Suppressor macrophage treated with lipopolysaccharide for 4 hours (primary cell): Measurements from ENCODE around the gene ODF2.
"Not testable (repeated sequence)": the region's sequence is repeated elsewhere in the genome, so short reads cannot be mapped to it uniquely, and the experiment has no call there.

Experiments
- DNase-seq: peaks from one replicate; pipeline ENCODE4 v3.0.0-alpha.2; 2020

Gene ODF2

DNA sequence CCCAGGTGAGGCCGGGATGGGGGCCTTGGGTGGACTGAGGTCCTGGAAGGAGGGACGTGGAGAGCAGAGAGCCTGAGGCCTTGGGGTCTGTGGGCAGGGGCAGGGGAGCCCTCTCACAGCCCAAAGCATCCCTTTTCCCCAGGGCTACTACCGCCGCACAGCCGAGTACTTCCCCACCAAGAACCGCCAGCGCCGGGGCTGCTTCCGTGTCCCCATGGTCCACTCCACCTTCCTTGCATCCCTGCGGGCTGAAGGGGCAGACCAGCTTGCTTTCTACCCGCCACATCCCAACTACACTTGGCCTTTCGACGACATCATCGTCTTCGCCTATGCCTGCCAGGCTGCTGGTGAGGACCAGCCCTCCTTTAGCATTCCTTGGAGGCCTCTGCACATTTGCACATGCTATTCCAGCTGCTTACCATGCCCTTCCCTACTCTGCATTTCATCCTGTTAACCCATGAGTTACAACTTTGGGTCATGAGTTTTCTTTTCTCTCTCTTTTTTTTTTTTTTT, 31.5 kb upstream of the ODF2 start:
- DNase-seq: no peak

DNA sequence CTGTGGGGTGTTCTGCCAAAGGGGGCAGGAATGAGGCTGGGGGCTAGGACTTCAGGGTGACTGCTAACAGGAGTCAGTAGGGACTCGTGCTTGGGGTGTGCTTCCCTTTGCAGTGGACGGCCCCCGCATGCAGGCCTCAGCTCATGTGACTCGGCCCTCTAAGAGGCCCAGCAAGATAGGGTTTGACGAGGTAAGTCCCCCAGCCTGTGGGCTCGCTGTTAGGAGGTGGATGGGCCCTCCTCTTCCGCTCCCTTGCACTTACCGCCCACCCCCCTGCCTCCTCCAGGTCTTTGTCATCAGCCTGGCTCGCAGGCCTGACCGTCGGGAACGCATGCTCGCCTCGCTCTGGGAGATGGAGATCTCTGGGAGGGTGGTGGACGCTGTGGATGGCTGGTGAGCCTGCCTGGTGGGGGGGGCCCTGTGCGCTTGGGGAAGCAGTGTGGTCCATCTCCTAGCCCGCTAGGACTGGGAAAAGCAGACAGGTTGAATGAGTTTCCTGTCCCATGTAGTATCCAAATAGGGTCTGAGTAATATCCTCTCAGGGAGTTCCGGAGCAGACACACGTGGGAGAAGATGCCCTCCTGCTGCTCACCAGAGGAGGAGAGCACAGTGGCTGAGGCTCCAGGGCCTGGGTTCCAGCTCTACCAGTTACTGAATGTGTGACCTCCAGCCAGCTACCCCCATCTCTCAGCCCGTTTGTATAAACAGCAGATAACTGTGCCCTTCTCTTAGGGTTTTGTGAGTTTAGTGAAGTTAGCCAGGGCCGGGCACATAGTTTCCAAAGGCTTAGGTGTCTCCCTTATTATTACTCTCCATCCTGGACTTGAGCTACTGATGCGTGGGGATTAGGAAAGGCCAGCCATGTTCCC, 26.9 kb upstream of the ODF2 start:
- no peak for DNase-seq

DNA sequence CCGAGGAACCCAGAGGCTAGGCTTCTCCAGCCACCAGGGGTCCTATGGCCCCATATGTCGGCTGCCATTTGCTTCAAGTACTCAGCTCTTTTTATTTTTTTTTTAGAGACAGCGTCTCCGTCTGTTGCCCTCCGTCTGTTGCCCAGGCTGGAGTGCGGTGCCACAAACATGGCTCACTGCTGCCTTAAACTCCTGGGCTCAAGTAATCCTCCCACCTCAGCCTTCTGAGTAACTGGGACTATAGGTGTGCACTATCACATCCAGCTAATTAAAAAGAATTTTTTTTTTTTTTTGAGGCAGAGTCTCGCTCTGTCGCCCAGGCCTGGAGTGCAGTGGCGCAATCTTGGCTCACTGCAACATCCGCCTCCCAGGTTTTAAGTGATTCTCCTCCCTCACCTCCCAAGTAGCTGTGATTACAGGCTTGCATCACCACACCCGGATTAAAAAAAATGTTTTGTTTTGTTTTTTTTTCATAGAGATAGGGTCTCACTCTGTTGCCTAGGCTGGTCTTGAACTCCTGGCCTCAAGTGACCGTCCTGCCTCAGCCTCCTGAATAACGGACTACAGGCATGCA, 26.2 kb upstream of the ODF2 start:
- no peak for DNase-seq

DNA sequence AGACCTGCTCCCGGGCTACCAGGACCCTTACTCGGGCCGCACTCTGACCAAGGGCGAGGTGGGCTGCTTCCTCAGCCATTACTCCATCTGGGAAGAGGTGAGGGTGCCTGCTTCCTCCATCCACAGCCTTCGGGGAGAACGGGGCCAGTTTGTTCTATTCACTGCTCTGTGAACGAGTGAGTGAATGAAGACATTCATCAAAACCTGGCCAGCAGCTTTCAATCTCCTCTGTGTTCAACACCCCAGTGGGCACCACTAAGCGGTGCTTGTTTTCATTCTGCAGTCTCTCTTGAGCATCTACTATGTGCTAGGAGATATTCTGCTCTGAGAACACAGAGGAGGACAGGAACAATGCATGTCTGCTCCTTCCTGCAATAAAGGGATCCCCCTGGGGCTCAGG, 24.6 kb upstream of the ODF2 start:
- DNase-seq: no peak

DNA sequence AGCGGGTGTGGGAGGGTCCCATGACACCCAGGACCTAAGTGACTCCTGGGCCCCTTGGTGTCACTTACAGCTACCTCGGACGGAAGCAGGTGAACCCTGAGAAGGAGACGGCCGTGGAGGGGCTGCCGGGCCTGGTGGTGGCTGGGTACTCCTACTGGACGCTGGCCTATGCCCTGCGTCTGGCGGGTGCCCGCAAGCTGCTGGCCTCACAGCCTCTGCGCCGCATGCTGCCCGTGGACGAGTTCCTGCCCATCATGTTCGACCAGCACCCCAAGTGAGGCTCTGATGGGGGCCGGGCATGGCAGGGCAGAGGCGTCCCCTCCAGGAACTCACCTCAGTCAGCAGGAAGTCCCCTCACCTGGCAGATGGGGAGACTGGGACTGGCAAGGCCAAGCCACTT, 21.5 kb upstream of the ODF2 start:
- DNase-seq: no peak

DNA sequence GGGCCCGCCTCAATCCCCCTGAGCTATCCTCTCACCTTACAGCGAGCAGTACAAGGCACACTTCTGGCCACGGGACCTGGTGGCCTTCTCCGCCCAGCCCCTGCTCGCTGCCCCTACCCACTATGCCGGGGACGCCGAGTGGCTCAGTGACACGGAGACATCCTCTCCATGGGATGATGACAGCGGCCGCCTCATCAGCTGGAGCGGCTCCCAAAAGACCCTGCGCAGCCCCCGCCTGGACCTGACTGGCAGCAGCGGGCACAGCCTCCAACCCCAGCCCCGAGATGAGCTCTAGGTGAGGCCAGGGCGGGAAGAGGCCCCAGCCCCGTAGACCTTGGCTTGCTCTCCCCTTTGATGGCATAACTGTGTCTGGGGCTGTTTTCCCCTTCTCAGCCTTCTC, 20.2 kb upstream of the ODF2 start:
- DNase-seq: no peak

DNA sequence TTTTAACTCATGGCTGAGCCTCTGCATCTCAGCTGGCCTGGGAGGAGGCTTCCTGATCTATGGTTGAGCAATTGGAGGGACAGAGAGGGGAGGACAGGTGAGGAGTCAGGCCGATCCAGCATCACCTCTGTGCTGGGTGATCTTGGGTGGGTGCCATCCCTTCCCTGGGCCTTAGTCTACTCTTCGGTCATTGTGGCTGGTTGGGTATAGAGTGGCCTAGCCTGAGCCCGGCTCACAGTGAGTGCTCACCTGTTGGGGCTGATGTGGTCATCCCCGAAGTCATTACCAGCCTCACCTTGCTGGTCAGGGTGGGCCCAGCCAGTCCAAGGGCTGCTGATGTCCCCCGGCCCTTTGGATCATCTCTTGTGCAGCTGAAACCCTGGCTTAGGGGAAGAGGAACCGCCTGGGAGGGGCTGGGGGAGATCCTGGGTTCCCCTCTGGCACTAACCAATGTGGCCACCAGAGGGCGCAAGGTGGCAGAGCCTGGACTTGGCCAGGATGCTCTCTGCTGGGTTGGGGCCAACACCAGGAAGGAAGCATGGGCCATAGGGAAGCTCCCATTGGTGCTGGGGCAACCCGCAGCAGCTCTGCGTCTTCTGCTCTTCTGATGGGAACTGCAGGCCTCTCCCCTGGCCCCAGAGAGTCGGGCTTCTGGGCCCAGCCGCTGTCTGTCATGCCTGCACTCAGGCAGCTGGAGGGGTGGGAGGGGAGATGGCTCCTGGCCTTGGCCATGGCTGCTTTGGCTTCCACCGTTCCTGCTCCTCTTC, 17.3 kb upstream of the ODF2 start:
- peak; percentile 90 for DNase-seq

DNA sequence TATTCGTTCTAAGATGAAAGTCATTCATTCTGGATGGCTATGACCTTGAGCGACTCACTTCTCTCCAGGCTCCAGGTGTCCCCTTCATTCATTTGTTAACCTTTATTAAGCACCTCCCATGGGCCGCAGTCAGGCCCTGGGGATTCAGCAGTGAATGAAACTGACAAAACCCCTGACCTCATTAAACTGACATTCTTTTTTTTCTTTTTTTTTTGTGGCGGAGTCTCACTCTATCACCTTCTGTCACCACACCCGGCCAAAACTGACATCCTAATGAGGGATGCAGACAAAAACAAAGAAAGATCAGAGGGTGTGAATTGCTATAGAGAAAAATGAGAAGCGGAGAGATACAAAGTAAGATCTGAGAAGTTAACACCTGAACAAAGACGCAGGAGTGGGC, 16.5 kb upstream of the ODF2 start:
- no peak for DNase-seq

DNA sequence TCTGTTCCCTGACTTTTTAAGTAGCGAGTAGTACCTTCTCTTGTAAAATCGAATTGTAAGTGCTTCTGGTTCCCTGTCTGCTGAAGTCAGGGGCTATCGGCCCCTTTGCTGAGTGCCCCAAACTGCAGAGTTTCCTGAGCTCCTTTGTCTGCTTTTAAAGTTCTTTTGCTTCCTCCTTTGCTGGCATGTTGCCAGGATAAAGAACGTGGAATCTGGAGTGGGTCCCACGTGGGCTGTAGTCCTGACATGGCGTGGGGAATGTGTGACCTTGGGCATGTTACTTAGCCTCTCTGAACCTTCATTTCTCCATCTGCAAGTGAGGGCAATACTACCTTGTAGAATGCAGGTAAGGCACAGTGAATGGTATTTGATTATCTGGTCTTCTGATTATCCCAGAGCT, 13.7 kb upstream of the ODF2 start:
- no peak for DNase-seq

DNA sequence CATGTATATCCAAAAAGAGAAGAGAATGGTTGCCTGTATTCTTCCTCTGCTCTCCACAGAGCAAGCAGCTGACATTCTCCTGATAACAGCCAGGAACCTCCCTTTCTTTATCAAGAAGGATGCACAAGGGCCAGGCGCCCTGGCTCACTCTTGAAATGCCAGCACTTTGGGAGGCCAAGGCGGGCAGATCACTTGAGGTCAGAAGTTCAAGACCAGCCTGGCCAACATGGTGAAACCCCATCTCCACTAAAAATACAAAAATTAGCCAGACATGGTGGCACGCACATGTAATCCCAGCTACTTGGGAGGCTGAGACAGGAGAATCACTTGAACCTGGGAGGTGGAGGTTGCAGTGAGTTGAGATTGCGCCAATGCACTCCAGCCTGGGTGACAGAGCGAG, 9.3 kb upstream of the ODF2 start:
- DNase-seq: not testable (repeated sequence)

DNA sequence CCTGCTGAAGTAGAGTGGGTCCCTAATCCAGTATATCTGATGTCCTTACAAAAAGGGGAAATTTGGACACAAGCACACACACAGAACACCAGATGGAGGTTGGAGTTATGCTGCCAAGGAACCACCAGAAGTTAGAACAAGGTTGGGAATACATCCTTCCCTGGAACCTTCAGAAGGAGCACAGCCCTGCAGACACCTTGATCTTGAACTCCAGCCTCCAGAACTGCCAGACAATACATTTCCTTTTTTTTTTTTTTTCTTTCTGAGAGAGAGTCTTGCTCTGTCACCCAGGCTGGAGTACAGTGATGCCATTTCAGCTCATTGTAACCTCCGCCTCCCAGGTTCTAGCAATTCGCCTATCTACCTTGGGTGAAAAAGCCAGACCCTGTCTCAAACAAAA, 7.1 kb upstream of the ODF2 start:
- DNase-seq: no peak

DNA sequence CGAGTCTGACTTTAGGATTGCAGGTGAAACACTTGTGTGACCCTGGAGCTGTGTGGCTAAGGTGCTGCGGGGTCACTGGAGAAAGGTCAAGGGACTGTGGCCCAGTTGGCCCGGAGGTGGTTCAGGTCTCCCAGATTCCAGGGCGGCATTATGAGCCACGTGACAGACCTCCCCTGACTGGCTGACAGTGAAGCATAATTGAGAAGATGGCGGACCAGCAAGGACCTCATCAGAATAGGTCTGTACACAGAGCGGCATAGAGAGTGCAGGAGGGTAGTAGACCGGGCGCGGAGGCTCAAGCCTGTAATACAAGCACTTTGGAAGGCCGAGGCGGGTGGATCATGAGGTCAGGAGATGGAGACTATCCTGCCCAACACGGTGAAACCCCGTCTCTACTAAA, 815 bp upstream of the ODF2 start:
- DNase-seq: no peak

DNA sequence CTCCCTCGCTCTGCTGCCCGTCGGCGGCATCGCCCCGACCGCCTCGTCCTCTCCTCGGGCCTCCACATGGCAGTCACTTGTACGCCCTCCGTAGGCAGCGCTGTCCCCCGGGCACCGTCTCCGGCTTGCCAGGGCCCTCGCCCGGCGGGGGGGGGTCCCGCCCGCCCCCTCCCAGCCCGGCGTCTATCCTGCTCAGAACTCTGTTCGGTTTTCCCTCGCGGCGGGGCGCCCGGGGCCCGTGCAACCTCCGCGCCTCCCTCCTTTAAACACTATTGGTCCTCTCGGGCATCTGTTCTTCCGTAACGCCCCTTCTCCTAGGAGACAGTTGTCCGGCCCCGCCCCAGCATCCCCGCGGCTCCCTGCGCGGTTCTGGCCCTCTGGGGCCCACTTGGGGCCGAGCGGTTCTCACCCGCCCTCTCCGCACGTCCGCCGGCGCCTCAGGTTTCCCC, 831 bp downstream of the ODF2 start:
- peak; percentile 80 for DNase-seq

DNA sequence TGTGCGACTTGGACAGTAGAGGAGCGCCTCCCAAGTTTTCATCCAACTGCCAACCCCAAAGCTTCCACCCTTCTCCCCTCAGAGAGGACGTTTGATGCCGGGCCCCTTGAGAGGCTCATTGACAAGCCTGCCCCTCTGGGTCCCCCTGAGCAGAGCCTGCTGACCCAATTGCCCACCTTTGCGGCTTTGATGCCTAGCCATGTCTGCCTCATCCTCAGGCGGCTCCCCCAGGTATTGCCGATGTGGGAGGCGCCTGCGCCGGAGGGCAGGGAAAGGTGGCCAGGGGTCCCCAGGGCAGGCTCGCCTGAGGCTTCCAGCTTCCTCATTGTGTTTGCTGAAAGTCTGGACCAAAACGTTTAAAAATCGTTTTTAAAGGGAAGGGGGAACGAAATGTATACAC, 1.4 kb downstream of the ODF2 start:
- no peak for DNase-seq

DNA sequence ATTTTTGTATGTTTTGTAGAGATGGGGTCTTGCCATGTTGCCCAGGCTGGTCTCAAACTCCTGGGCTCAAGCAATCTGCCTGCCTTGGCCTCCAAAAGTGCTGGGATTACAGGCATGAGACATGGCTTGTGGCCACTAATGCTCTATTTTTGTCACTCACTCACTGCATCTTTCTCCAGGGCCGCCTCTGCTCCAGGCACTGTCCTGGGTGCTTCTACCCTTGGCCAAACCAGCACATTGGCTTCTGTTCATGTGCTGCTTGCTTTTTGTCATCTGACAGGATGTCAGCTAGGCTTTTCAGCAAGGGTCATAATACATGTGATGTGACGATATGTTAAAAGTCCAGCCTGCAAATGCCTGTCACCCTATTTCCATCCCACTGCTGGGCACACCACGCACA, 3.2 kb downstream of the ODF2 start:
- no peak for DNase-seq

DNA sequence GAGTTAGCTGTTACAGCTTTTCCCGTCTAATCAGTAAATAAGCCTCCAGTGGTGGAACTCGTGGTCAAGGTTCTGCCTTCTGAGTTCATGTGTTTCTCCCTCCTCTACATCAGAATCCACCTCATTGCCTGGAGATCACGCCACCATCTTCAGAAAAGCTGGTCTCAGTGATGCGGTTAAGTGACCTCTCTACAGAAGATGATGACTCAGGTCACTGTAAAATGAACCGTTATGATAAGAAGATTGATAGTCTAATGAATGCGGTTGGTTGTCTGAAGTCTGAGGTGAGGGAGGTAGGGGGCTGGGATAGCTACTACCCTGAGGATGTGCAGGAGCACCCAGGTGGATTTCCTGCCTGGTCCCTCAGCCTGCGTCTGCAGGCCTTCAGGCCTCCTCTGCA, 13.3 kb downstream of the ODF2 start:
- DNase-seq: no peak

DNA sequence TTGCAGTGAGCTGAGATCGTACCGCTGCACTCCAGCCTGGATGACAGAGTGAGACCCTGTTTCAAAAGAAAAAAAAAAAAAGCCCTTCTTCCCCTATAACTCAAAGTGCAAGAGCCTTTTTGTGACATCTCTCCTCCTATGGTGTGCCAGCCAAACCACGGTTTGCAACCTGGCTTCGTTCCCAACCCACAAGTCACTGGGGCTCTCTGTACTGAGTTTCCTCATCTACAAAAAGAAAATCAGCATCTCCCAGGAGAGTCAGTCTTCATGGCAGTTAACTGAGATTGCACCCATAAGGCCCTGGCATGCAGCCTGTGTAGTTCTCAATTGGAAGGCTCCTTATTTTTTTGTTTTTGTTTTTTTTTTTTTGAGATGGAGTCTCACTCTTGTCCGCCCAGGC, 14.8 kb downstream of the ODF2 start:
- peak; percentile 6 for DNase-seq

DNA sequence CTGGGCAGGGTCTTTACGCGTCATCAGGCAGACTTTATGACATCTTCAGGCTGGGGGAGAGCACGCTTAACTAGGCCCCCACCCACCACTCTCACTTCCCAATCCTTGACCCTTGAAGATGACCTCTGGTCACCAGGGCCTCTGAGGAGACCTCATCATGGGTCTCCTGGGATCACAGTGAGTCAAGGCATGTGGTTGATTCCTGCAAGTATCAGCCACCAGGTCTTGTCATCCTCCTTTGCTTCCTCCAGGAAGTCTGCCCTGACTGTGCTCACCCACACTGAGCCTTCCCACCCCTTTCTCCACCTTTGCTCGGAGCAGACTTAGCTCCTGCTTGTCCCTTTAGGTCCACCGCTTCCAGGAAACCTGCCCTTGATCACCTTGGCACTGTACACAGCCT, 17.3 kb downstream of the ODF2 start:
- peak; percentile 11 for DNase-seq

DNA sequence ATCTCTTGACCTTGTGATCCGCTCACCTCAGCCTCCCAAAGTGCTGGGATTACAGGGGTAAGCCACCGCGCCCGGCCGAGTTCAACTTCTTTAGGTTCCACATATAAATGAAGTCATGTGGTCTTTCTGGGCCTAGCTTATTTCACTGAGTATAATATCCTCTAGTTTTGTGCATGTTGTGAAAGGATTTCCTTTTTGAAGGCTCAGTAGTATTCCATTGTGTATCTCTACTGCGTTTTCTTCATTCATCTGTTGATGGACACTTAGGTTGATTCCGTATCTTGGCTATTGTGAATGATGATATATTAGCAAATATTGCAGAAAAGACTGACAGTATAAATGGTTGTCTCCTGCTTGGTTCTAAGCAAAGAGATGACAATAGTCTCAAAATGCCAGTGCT, 20.1 kb downstream of the ODF2 start:
- DNase-seq: no peak

DNA sequence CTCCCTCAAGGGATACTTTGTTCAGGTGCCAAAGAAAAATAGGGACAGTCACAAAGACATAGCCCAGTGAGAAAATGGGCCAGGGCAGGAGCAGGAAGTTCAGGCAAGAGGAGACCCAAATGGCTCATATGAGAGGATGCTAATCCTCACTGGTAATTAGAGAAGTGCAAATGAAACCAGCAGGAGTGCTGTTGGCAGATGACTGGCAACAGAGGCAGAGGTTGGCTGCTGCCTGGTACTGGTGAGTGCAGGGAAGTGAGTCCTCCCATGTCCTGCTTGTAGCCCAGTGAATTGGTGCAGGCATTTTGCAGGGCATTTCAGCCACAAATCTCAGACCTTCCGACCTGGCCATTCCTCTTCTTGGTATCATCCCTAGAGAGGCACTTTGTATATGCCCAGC, 23.5 kb downstream of the ODF2 start:
- DNase-seq: no peak

DNA sequence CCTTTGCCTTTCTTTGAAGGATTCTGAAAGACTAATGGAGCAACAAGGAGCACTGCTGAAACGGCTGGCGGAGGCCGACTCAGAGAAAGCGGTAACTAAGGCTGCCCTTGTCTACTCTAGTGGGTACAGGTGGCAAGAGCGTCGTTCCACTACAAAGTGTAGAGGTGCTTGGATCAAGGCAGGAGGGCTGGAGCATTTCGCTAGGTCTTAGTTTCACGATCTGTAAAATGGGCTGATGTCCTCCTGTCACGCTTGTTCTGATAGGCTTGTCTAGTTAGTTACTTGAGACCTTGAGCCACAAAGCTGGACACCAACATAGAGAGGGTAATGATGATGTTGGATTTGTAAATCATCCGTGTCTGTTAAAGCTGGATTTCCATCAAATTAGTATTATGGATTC, 25.8 kb downstream of the ODF2 start:
- no peak for DNase-seq

DNA sequence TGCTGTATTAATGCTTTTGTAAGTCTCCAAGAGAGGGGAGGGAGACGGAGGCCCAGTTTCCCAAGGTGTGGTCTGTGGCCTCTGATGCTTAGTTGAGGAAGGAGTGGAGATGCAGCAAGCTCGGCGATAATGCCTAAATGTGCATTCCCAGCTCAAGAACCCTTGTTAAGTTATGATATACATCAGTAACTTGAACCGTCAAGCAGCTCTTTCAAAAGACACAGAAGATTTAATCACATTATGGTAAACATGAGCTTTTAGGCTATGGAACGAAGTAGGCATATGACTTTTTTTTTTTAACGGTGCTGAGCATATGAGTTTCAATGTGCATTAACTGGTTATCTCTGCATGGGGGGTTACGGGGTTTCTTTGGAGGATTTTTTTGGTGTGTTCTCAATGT, 26.4 kb downstream of the ODF2 start:
- DNase-seq: no peak

DNA sequence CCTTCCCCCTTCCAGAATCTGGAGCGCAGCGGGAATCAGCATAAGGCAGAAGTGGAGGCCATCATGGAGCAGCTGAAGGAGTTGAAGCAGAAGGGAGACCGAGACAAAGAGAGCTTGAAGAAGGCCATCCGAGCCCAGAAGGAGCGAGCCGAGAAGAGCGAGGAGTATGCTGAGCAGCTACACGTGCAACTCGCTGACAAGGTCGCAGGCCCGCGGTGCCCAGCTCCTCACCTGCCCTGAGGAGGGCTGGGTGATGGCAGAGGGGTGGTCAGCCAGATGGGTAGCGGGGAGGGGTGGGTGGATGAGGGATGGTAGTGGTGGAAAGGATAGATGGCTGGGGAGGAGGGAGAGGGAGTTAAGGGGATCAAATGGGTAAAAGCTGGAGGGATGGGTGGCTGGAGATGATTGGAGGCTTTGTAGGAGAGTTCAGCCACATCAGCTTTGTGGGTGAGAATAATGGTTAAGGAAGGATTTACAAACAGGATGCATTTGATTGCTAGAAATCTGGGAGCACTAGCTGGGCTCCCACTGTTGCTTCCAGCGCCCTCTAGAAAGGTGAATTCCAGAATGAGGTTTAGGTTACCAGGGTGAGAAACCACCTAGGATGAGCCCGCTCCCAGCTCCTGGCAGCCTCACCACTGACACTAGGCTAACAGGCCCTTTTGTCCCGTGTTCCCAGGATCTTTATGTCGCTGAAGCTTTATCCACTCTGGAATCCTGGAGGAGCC, 29.0 kb downstream of the ODF2 start:
- no peak for DNase-seq
